IMR-90 (cell line): Measurements from ENCODE around the gene STX19. TPM values are rescaled to one million over a fixed set of nuclear protein-coding genes. Genes with fewer than 3 reads are reported as not detected.

Experiments used
- ATAC-seq: fragments of 200-7000 bp; cut with Tn5 transposase; 2 replicates; pipeline ENCODE4 v1.9.1; 2020; ENCODE audit warnings: low read depth, mild to moderate bottlenecking, moderate library complexity
- BruUV-seq: library from RNA; stranded (reverse); fragments of 400-500 nt; replicated peaks from 2 replicates; lab custom pipeline; 2021; lab: Mats Ljungman, UMichigan
- CTCF ChIA-PET: fragments of 300-600 bp; formaldehyde crosslinking; extraction: SDS; loops from one replicate; lab custom pipeline; 2021; ENCODE audit warnings: antibody characterized with exemption; lab: Yijun Ruan, JAX
- POLR2A ChIA-PET: fragments of 300-600 bp; sonication (Branson Sonifier 250); formaldehyde crosslinking; loops from one replicate; lab custom pipeline; 2022; ENCODE audit warnings: antibody characterized with exemption; ENCODE audit not compliant: unreplicated experiment; lab: Charles Lee
- DNase-seq: peaks from one replicate; pipeline ENCODE4 v3.0.0; 2013
- H2AFZ ChIP-seq: replicated peaks from 2 replicates; pipeline ENCODE3; 2013; ENCODE audit warnings: low read length, mild to moderate bottlenecking; ENCODE audit not compliant: poor library complexity
- H2AK5ac ChIP-seq: 2 replicates; pipeline ENCODE4 v1.6.1; 2013; ENCODE audit warnings: low read depth, low read length, inconsistent platforms
- H2AK9ac ChIP-seq: replicated peaks from 2 replicates; pipeline ENCODE3; 2013; ENCODE audit warnings: mild to moderate bottlenecking, low read depth, low read length, moderate library complexity; ENCODE audit not compliant: poor library complexity
- H2BK120ac ChIP-seq: 2 replicates; pipeline ENCODE4 v1.6.1; 2013; ENCODE audit warnings: low read depth, low read length, inconsistent platforms
- H2BK15ac ChIP-seq: 3 replicates; pipeline ENCODE4 v1.6.1; 2013; ENCODE audit warnings: low read depth, low read length, inconsistent platforms
- H2BK20ac ChIP-seq: 2 replicates; pipeline ENCODE4 v1.6.1; 2013; ENCODE audit warnings: low read depth, mild to moderate bottlenecking, inconsistent platforms, low read length, moderate library complexity
- H2BK5ac ChIP-seq: 2 replicates; pipeline ENCODE4 v1.6.1; 2013; ENCODE audit warnings: mild to moderate bottlenecking, low read depth, low read length, inconsistent platforms; ENCODE audit not compliant: poor library complexity, severe bottlenecking
- H3K14ac ChIP-seq: replicated peaks from 2 replicates; pipeline ENCODE4 v1.6.1; 2013; ENCODE audit warnings: low read depth, low read length, inconsistent platforms
- H3K18ac ChIP-seq: 2 replicates; pipeline ENCODE4 v1.6.1; 2013; ENCODE audit warnings: low read depth, low read length, control low read depth
- H3K23ac ChIP-seq: 2 replicates; pipeline ENCODE4 v1.6.1; 2013; ENCODE audit warnings: low read depth, low read length, inconsistent platforms
- H3K27ac ChIP-seq: 2 replicates; pipeline ENCODE4 v1.5.1; 2013; ENCODE audit warnings: mild to moderate bottlenecking, control low read depth, low read length; ENCODE audit not compliant: insufficient read depth
- H3K27me3 ChIP-seq: 2 replicates; pipeline ENCODE4 v1.6.1; 2013; ENCODE audit warnings: low read length; ENCODE audit not compliant: control insufficient read depth, insufficient read depth
- H3K36me3 ChIP-seq: 2 replicates; pipeline ENCODE4 v1.6.1; 2013; ENCODE audit warnings: low read length, mixed read lengths; ENCODE audit not compliant: control insufficient read depth, insufficient read depth
- H3K4ac ChIP-seq: 2 replicates; pipeline ENCODE4 v1.6.1; 2013; ENCODE audit warnings: low read depth, low read length, inconsistent platforms
- H3K4me1 ChIP-seq: 2 replicates; pipeline ENCODE4 v1.6.1; 2013; ENCODE audit warnings: low read length, mixed read lengths; ENCODE audit not compliant: control insufficient read depth, insufficient read depth
- H3K4me2 ChIP-seq: 2 replicates; pipeline ENCODE4 v1.6.1; 2013; ENCODE audit warnings: low read depth, mild to moderate bottlenecking, control low read depth, low read length, moderate library complexity
- H3K4me3 ChIP-seq: 2 replicates; pipeline ENCODE4 v1.5.1; 2013; ENCODE audit warnings: low read depth, mild to moderate bottlenecking, control low read depth, low read length, moderate library complexity; ENCODE audit not compliant: insufficient read depth
- H3K56ac ChIP-seq: 2 replicates; pipeline ENCODE4 v1.6.1; 2013; ENCODE audit warnings: low read length, inconsistent platforms; ENCODE audit not compliant: insufficient read depth; ENCODE audit errors: extremely low read depth
- H3K79me1 ChIP-seq, 2 experiments: 2 replicates each; pipeline ENCODE4 v1.6.1; 2013; ENCODE audit warnings: low read length in 2 of 2, inconsistent platforms in 1 of 2, low read depth in 1 of 2
- H3K9ac ChIP-seq: 2 replicates; pipeline ENCODE4 v1.6.1; 2013; ENCODE audit warnings: low read depth, low read length, control low read depth
- H3K9me1 ChIP-seq: 2 replicates; pipeline ENCODE4 v1.6.1; 2013; ENCODE audit warnings: low read length, inconsistent platforms; ENCODE audit not compliant: insufficient read depth
- H3K9me3 ChIP-seq: 2 replicates; pipeline ENCODE4 v1.6.1; 2013; ENCODE audit warnings: low read length; ENCODE audit not compliant: control insufficient read depth, insufficient read depth
- H4K20me1 ChIP-seq: 2 replicates; pipeline ENCODE4 v1.6.1; 2013; ENCODE audit warnings: low read length, inconsistent platforms; ENCODE audit not compliant: insufficient read depth
- H4K5ac ChIP-seq: 2 replicates; pipeline ENCODE4 v1.6.1; 2013; ENCODE audit warnings: mild to moderate bottlenecking, low read depth, low read length, control low read depth
- H4K8ac ChIP-seq, 2 experiments: 2 replicates each; pipeline ENCODE4 v1.6.1; 2013; ENCODE audit warnings: low read depth in 2 of 2, low read length in 2 of 2, control low read depth in 1 of 2, inconsistent platforms in 1 of 2
- H4K91ac ChIP-seq: 2 replicates; pipeline ENCODE4 v1.6.1; 2013; ENCODE audit warnings: low read depth, low read length, inconsistent platforms; ENCODE audit not compliant: insufficient read depth
- CHD1 ChIP-seq: IDR thresholded peaks from 2 replicates; pipeline ENCODE4 v1.6.1; 2012; ENCODE audit warnings: low read depth, low read length, improper control_type of control experiment
- ELK1 ChIP-seq: fragments of 150-350 bp; IDR thresholded peaks from 2 replicates; pipeline ENCODE4 v1.6.1; 2016; ENCODE audit warnings: low read depth, mild to moderate bottlenecking, low read length, moderate library complexity, borderline replicate concordance
- MAFK ChIP-seq: IDR thresholded peaks from 2 replicates; pipeline ENCODE4 v1.6.1; 2012; ENCODE audit warnings: low read depth, low read length, improper control_type of control experiment
- MAZ ChIP-seq: IDR thresholded peaks from 2 replicates; pipeline ENCODE4 v1.6.1; 2012; ENCODE audit warnings: low read depth, mild to moderate bottlenecking, low read length, improper control_type of control experiment, moderate library complexity, borderline replicate concordance
- MXI1 ChIP-seq: IDR thresholded peaks from 2 replicates; pipeline ENCODE4 v1.6.1; 2012; ENCODE audit warnings: low read depth, mild to moderate bottlenecking, low read length, moderate library complexity, borderline replicate concordance
- NFE2L2 ChIP-seq: fragments of 150-350 bp; IDR thresholded peaks from 2 replicates; pipeline ENCODE4 v1.6.1; 2016; ENCODE audit warnings: low read depth, mild to moderate bottlenecking, low read length
- RFX5 ChIP-seq: IDR thresholded peaks from 2 replicates; pipeline ENCODE4 v1.8.0; 2012; ENCODE audit warnings: low read depth, mild to moderate bottlenecking, low read length, moderate library complexity
- USF2 ChIP-seq: fragments of 150-350 bp; IDR thresholded peaks from 2 replicates; pipeline ENCODE4 v1.6.1; 2017; ENCODE audit warnings: mild to moderate bottlenecking, antibody characterized with exemption, low read length, low read depth
- WGBS, 2 experiments: methylation state at CpG; one replicate each; pipeline versions ENCODE4 v1.1.5 to v1.1.7; 2013; ENCODE audit warnings: missing lambda C conversion rate in 2 of 2; ENCODE audit not compliant: insufficient read length in 1 of 2; ENCODE audit errors: extremely low coverage in 2 of 2; 5-methylcytosine and 5-hydroxymethylcytosine counted together
- dilution Hi-C: fragments of 300-500 bp; cut with HindIII; formaldehyde crosslinking; loops from one replicate; pipeline ENCODE4 v1.14.3; 2018; ENCODE audit warnings: low sequenced_read_pairs; ENCODE audit not compliant: unreplicated experiment
- in situ Hi-C: fragments of 300-500 bp; cut with MboI; formaldehyde crosslinking; loops from 3 replicates; pipeline ENCODE4 v1.14.3; 2019; ENCODE audit warnings: low sequenced_read_pairs, inconsistent platforms, mixed read lengths
- intact Hi-C: fragments of 100-400 bp; cut with micrococcal nuclease; formaldehyde crosslinking; loops from 2 replicates; pipeline ENCODE4 v1.10.0; 2022
- polyA plus RNA-seq, 3 experiments: library from polyadenylated mRNA; depleted of rRNA; stranded (reverse); fragments of >200 nt; gene quantifications; 2 replicates each; pipeline ENCODE4 v1.2.3, GENCODE V29; 2012; ENCODE audit warnings: low replicate concordance in 1 of 3
- total RNA-seq: library from RNA; depleted of rRNA; stranded (reverse); fragments of >200 nt; gene quantifications from 2 replicates; pipeline ENCODE4 v1.2.3, GENCODE V29; 2012

Gene STX19
- total and polyA plus RNA-seq, 2 of the 4 experiments (the other 2 are of a cell fraction): not detected

GRCh38 chr3:94046533-94046932, 18.1 kb upstream of the STX19 start:
- no peak overlapping the region for H2BK20ac ChIP-seq
- in situ Hi-C loops (no loop called here), intact Hi-C loops (no loop called here), dilution Hi-C loops (no loop called here)
- H3K27me3 ChIP-seq: no peaks in the 10 kb centered on the region
- no peak overlapping the region for H2BK5ac ChIP-seq
- no peaks in the 10 kb centered on the region for H4K20me1 ChIP-seq
- no peak overlapping the region for H2AK9ac ChIP-seq
- ChIA-PET POLR2A (no interaction called here), CTCF (no interaction called here)
- H3K36me3 ChIP-seq: peaks cover 4% of the 10 kb centered on the region; the same call in 1 of the 2 replicates
- H3K9me3 ChIP-seq: no peaks in the 10 kb centered on the region
- H3K79me1 ChIP-seq: no peaks in the 10 kb centered on the region
- no peak overlapping the region for H3K18ac ChIP-seq
- H3K9me1 ChIP-seq: no peaks in the 10 kb centered on the region
- WGBS, 2 experiments: no CpG with 5 or more reads among the region's 2 CpGs
- H3K27ac ChIP-seq: no peak overlapping the region
- no TSS peak for BruUV-seq
- H4K8ac ChIP-seq: no peak overlapping the region
- H3K4me2 ChIP-seq: no peak overlapping the region
- H3K4ac ChIP-seq: no peak overlapping the region
- no peak overlapping the region for H3K14ac ChIP-seq
- no peak overlapping the region for H3K23ac ChIP-seq
- no peak overlapping the region for H4K91ac ChIP-seq
- no peak overlapping the region for H4K5ac ChIP-seq
- H2BK120ac ChIP-seq: no peak overlapping the region
- no peak overlapping the region for H3K4me3 ChIP-seq
- no peak overlapping the region for H2BK15ac ChIP-seq
- no peak for TF ChIP-seq CHD1
- TF ChIP-seq USF2: no peak
- TF ChIP-seq NFE2L2: no peak
- no peak for TF ChIP-seq MAZ
- TF ChIP-seq RFX5: no peak
- TF ChIP-seq MXI1: no peak
- peak; percentile 66 for TF ChIP-seq MAFK
- TF ChIP-seq ELK1: no peak
- no peak overlapping the region for H3K9ac ChIP-seq
- ATAC-seq (no peak), DNase-seq (no peak)
- H2AK5ac ChIP-seq: no peak overlapping the region
- H3K4me1 ChIP-seq: no peaks in the 10 kb centered on the region
- no peak overlapping the region for H3K56ac ChIP-seq
- no peak overlapping the region for H2AFZ ChIP-seq
